Measurements from ENCODE around the gene ZFP36.
"Not testable (repeated sequence)": the region's sequence is repeated elsewhere in the genome, so short reads cannot be mapped to it uniquely, and the experiment has no call there.

ZFP36 gene

GRCh38 chr19:39445196-39446111 lies 38.8 kb downstream of the ZFP36 start, which contains the start of gene SUPT5H:
Gene SUPT5H, plus strand, starts transcription at chr19:39445582. Its CDS starts 309 bp downstream, at chr19:39445891.
- Mint-ChIP-seq H3K9me3 (no peaks in the 10 kb centered on the region), H3K27me3 (no peaks in the 10 kb centered on the region), H3K4me3 (peak within 1 kb of the TSS; percentile 91 to 97), H3K27ac (peak within 1 kb of the TSS; percentile 97 to 100), H3K36me3 (ENCODE audit: insufficient read depth) (peaks cover 42% of the 10 kb centered on the region), H3K4me1 (ENCODE audit: low read depth in 2 of 2) (peaks cover 46 to 51% of the 10 kb centered on the region in 2 donors)
- ATAC-seq (replicated peaks) = peak; percentile 95
- peak; percentile 96 to 97 (median 97) for DNase-seq

- Mint-ChIP-seq H3K4me3 (peak overlapping the region; percentile 91 to 97), H3K27ac (peak overlapping the region; percentile 97 to 100), H3K36me3 (ENCODE audit: insufficient read depth) (peaks cover 42% of the 10 kb centered on the region), H3K9me3 (no peaks in the 10 kb centered on the region), H3K27me3 (no peaks in the 10 kb centered on the region), H3K4me1 (ENCODE audit: low read depth in 2 of 2) (peaks cover 51 to 58% of the 10 kb centered on the region in 2 donors)
- no peak for ATAC-seq (replicated peaks)
- no peak for DNase-seq
Measured at GRCh38 chr19:39446365-39447084, 39.9 kb downstream of the ZFP36 start.

GRCh38 chr19:39448271-39448670 lies 41.6 kb downstream of the ZFP36 start:
- ATAC-seq (replicated peaks) (no peak), DNase-seq (no peak)
- peaks cover 64 to 73% of the 10 kb centered on the region in 2 donors for H3K4me1 Mint-ChIP-seq (ENCODE audit: low read depth in 2 of 2)
- peak overlapping the region; percentile 97 to 100 for H3K27ac Mint-ChIP-seq
- peak overlapping the region; percentile 91 to 97 for H3K4me3 Mint-ChIP-seq
- H3K27me3 Mint-ChIP-seq = no peaks in the 10 kb centered on the region
- peaks cover 53% of the 10 kb centered on the region for H3K36me3 Mint-ChIP-seq (ENCODE audit: insufficient read depth)
- no peaks in the 10 kb centered on the region for H3K9me3 Mint-ChIP-seq

- H3K36me3 Mint-ChIP-seq (ENCODE audit: insufficient read depth) = peaks cover 59% of the 10 kb centered on the region
- peak overlapping the region; percentile 97 to 100 for H3K27ac Mint-ChIP-seq
- DNase-seq = no peak
- peak overlapping the region; percentile 91 to 97 for H3K4me3 Mint-ChIP-seq
- H3K4me1 Mint-ChIP-seq (ENCODE audit: low read depth in 2 of 2) = peaks cover 64 to 74% of the 10 kb centered on the region in 2 donors
- ATAC-seq (replicated peaks) = no peak
- H3K9me3 Mint-ChIP-seq = no peaks in the 10 kb centered on the region
- no peaks in the 10 kb centered on the region for H3K27me3 Mint-ChIP-seq
Measured at GRCh38 chr19:39449116-39449797, 42.6 kb downstream of the ZFP36 start.

- ATAC-seq (replicated peaks); H3K27me3 Mint-ChIP-seq; H3K9me3 Mint-ChIP-seq; H3K4me3 Mint-ChIP-seq; DNase-seq: not testable (repeated sequence)
- H3K4me1 Mint-ChIP-seq (ENCODE audit: low read depth in 2 of 2) = peaks cover 57 to 68% of the 10 kb centered on the region in 2 donors
- peak overlapping the region in 1 of 2 donors; percentile 78 for H3K27ac Mint-ChIP-seq
- H3K36me3 Mint-ChIP-seq (ENCODE audit: insufficient read depth) = peaks cover 62% of the 10 kb centered on the region
Measured at GRCh38 chr19:39451257-39451656, 44.6 kb downstream of the ZFP36 start.

All from effector memory CD8-positive, alpha-beta T cell (primary cell).